ENCODE data around the gene BMPR1B.

Gene BMPR1B

DNA sequence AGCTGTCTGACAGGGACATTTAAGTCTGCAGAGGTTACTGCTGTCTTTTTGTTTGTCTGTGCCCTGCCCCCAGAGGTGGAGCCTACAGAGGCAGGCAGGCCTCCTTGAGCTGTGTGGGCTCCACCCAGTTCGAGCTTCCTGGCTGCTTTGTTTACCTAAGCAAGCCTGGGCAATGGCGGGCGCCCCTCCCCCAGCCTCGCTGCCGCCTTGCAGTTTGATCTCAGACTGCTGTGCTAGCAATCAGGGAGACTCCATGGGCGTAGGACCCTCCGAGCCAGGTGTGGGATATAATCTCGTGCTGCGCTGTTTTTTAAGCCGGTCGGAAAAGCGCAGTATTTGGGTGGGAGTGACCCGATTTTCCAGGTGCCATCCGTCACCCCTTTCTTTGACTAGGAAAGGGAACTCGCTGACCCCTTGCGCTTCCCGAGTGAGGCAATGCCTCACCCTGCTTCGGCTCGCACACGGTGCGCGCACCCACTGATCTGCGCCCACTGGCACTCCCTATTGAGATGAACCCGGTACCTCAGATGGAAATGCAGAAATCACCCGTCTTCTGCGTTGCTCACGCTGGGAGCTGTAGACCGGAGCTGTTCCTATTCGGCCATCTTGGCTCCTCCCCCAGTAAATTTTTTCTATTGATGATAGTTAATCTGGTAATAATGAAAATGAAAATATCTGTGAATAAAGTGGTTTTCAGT is 83.6 kb downstream of the BMPR1B start:
- peak; percentile 63 for DNase-seq

DNA sequence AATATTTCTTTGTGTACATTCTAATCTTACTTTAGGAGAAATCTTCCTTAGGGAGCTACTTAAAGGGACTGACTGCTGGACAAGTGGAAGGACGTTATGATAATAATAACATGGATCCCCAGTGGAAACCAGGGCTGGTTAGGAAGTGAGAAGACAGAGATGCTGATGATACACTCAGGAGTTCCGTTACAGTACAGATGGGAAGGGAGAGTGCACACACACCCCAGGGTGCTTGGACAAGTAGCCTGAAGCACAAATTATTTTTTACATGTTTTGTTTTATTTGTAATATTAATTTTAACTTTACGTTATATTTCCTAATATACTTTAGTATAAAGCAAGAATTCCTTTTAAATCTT is 84.1 kb downstream of the BMPR1B start:
- peak; percentile 60 for DNase-seq

- no peak for DNase-seq
Observed at GRCh38 chr4:94843216-94843615, 85.5 kb downstream of the BMPR1B start.

GRCh38 chr4:94848326-94848725 is 90.6 kb downstream of the BMPR1B start:
- DNase-seq, result no peak

GRCh38 chr4:94849901-94850300 is 92.1 kb downstream of the BMPR1B start:
- no peak for DNase-seq

GRCh38 chr4:94852616-94853015 is 94.9 kb downstream of the BMPR1B start:
- no peak for DNase-seq

DNA sequence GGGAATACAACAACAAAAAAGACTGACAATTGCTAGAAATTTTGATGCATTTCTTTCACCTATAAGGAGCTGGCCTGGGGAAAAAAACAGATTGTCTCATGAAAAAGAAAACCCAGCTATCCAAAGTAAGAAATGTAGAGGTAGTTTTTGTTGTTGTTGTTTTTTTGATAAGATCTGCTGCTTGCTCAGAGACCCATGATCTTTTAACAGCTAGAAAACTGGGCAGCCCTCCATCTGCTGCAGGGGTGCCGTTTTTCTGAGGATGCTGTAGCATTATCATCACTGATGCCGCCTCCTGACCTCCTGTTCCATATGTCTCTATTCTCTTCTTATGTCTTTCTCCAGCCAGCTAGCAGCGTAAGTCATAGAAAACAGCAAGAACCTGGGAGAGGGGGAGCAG is 98.3 kb downstream of the BMPR1B start:
- no peak for DNase-seq

- no peak for DNase-seq
Observed at GRCh38 chr4:94870146-94870545, 112.4 kb downstream of the BMPR1B start.

DNA sequence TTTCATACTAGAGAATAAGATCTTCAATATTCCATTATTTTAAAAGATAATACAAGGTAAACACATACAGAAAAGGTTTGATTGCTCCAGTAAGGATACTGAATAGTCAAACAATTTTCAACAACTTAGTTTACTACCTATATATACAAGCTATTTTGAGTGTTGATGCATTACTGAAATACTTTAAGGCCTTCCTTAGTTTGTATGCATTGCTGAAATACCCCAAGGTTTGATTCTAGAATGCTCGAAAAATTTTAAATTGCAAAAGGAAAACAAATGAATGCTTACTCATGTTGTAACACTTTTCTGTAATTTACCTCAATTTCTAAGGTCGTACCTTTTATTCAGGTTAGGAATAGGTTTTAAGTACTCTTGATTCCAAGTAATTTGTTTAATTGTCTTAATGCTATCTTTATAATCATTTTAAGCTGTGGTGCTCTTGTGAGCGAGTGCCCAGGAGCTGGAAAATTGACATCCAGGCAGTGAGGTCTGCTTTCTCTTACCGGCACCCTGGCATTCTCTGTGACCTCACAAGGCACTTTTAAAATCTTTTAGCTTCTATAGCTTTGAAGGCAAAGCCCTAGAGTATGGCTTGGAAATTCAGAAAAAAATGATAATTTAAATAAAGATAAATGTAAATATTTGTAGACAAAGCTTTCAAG is 114.0 kb downstream of the BMPR1B start:
- DNase-seq, result no peak

GRCh38 chr4:94877973-94878372 is 120.2 kb downstream of the BMPR1B start:
- no peak for DNase-seq

GRCh38 chr4:94880956-94881355 is 123.2 kb downstream of the BMPR1B start:
- no peak for DNase-seq

GRCh38 chr4:94882756-94883155 is 125.0 kb downstream of the BMPR1B start:
- DNase-seq, result no peak

DNA sequence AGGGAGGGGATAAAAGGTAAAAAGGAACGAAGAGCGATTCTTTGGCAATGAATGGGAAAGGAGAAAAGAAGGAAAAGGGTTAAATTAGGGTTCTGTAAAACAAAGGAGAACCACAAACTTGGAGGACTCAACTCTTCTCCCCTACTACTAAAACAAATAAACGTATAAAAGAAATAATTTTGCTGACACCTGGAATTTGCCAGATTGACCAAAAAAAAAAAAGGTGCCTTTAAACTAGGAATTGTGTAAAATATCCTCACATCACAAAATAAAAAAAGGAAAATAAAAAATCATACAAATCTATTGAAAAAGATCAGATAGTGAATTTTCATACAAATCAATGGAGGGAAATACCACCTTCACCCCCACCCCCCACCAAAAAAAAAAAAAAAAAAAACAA is 129.3 kb downstream of the BMPR1B start:
- DNase-seq, result no peak

DNA sequence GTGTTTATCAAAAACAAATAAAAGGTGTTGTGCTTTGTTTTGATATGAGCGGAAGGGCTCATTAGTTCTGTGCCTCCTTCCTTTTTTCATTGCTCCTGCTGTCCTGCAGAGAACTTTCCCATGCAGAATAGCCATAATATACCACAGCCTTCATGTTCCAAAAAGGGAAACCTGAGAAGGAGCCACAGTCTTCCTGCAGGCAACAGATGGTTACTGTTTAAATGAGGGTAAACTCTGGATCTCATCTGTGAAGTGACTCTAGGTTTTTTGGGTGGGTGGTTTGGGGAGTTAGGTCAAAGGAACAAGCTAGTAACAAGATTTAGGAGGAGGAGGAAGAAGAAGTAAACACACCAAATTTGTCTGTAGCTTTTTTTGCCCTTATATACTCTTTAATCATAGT is 131.8 kb downstream of the BMPR1B start:
- no peak for DNase-seq

GRCh38 chr4:94889946-94890345 is 132.2 kb downstream of the BMPR1B start:
- DNase-seq, result no peak

- no peak for DNase-seq
Observed at GRCh38 chr4:94890579-94890978, 132.8 kb downstream of the BMPR1B start.

DNA sequence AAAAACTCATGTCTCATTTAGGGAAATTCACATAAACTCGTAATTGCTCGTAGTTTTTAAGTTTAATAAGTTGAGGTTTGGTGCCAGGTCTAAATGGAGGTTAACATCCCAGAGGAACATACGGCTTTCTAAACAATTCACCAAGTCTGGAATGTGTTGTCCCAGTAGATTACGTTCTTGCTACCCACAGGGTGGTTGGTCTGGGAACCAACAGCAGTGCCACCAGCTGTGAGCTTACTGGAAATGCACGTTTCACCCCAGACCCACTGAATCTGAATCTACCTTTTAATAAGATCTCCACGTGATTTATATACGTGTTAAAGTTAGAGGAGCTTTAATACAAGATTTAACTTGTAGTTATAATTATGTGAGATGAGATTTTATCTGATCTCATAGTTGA is 134.3 kb downstream of the BMPR1B start:
- peak; percentile 3 for DNase-seq

DNA sequence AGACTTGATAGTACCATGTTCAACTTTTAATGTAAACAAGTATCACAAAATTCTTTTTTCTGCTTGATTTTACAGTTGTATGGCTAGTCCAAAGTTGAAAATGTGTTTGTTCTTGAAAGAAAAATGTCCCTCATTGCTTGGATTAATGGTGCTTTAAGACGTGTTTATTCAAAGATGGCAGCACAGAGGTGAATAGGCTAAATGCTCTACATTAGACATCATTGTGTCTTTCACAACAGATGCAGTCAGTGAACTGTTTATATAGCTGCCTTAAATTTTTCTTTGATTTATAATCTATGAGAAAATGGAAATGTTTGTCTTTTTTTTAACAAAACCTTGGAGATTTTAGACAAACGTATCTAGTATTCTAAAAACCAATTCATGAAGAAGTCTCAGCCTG is 137.3 kb downstream of the BMPR1B start:
- DNase-seq, result no peak

DNA sequence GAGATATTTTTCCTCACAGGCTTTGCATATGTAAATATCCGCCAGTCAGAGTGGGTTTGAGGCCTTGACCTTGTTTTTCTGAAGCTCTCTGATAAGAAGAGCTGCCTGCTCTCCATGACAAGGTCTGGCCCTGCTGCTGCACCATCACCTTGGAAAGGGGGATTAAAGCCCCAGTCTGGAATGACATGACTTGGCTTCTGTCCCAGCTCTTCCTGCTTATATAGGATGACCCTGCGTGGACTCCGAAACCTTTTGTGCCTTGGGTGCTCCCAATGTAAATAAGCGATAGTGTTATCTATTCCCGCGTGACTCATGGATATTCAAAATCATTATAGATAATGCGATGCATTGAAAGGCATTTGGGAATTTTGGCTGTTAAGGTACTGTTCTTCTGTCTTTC is 139.3 kb downstream of the BMPR1B start:
- no peak for DNase-seq

- no peak for DNase-seq
Observed at GRCh38 chr4:94905511-94905910, 147.8 kb downstream of the BMPR1B start.

GRCh38 chr4:94909645-94910044 is 151.9 kb downstream of the BMPR1B start:
- DNase-seq, result peak; percentile 2

- DNase-seq, result no peak
Observed at GRCh38 chr4:94911106-94911505, 153.4 kb downstream of the BMPR1B start.

DNA sequence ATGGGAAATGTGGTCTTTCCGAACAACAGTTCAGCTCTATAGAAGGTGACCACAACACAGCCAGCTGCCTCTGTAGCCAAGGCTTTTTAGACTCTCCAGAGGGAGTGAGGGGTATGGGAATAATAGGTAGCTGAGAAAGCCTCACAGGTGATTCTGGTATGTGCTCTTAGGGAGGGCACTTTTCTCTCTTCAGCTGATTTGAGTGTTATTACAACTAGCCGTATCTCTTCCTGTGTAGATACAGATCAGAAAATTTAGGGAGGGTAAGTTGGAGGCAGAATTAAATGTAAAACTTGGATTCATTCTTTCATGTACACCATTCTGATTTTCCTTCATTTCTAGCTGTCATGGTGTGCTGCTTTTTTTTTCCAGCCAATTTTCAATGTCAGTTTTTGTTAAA is 154.9 kb downstream of the BMPR1B start:
- DNase-seq, result no peak

DNA sequence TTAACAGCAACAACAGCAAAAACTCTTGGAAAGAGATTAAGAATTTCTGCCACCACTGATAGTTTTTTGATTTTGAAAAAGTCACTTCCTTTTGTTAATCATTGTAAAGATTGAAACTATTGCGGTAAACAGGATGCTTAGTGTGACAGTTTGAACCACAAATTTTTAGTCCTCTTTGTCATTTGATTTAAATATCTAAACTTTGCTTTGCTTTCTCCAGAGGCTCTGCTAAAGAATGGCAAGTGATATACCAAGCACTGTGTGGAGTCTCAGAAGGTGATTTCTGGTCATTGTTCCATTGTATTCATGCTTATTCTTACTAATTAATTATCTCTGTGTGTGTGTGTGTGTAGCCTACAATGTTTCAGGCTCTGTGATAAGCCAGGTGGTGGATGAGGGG is 155.6 kb downstream of the BMPR1B start:
- no peak for DNase-seq

GRCh38 chr4:94917146-94917545 is 159.4 kb downstream of the BMPR1B start:
- no peak for DNase-seq

All from DMS53 (cell line).